Lung (tissue), 12 donors: Measurements from ENCODE around the gene ERVW-1. TPM values are rescaled to one million over a fixed set of nuclear protein-coding genes. Genes with fewer than 3 reads are reported as not detected.
"Not testable (repeated sequence)": the region's sequence is repeated elsewhere in the genome, so short reads cannot be mapped to it uniquely, and the experiment has no call there.

Experiments
- ATAC-seq: fragments of 200-7000 bp; cut with Tn5 transposase; one replicate; pipeline ENCODE4 v1.9.1; 2020; ENCODE audit warnings: moderate number of reproducible peaks; ENCODE audit not compliant: insufficient read depth, low FRiP score
- DNase-seq, 3 donors: peaks; one replicate each; pipeline ENCODE4 v3.0.0-alpha.2; 2013 to 2017
- H3K27ac ChIP-seq, 2 donors: one replicate each; pipeline ENCODE4 v1.5.1; 2013; ENCODE audit warnings: mild to moderate bottlenecking in 2 of 2, moderate library complexity in 2 of 2, control low read depth in 1 of 2, inconsistent platforms in 1 of 2, low read depth in 1 of 2, low read length in 1 of 2
- H3K27me3 ChIP-seq, 3 donors: one replicate each; pipeline ENCODE4 v1.5.1; 2013; ENCODE audit warnings: low read length in 2 of 3; ENCODE audit not compliant: control insufficient read depth in 3 of 3, insufficient read depth in 3 of 3
- H3K36me3 ChIP-seq, 4 donors: one replicate each; pipeline ENCODE4 v1.5.1; 2013; ENCODE audit warnings: low read length in 4 of 4, mild to moderate bottlenecking in 1 of 4, moderate library complexity in 1 of 4; ENCODE audit not compliant: control insufficient read depth in 4 of 4, insufficient read depth in 4 of 4
- H3K4me1 ChIP-seq, 5 donors: one replicate each; pipeline ENCODE4 v1.5.1; 2013; ENCODE audit warnings: low read length in 5 of 5, mild to moderate bottlenecking in 2 of 5, moderate library complexity in 1 of 5; ENCODE audit not compliant: control insufficient read depth in 5 of 5, insufficient read depth in 5 of 5
- H3K4me3 ChIP-seq: one replicate; pipeline ENCODE4 v1.5.1; 2013; ENCODE audit warnings: mild to moderate bottlenecking, control low read depth, moderate library complexity
- H3K9ac ChIP-seq, 2 donors: one replicate each; pipeline ENCODE4 v1.5.1; 2013; ENCODE audit warnings: low read length in 2 of 2, control low read depth in 1 of 2; ENCODE audit not compliant: insufficient read depth in 1 of 2
- H3K9me3 ChIP-seq, 4 donors: one replicate each; pipeline ENCODE4 v1.5.1; 2013; ENCODE audit warnings: low read length in 3 of 4, mild to moderate bottlenecking in 1 of 4, moderate library complexity in 1 of 4; ENCODE audit not compliant: control insufficient read depth in 4 of 4, insufficient read depth in 3 of 4
- CTCF ChIP-seq: IDR thresholded peaks from 2 replicates; pipeline ENCODE4 v1.5.1; 2012; ENCODE audit warnings: mild to moderate bottlenecking; ENCODE audit errors: control extremely low read depth, extremely low read depth
- WGBS, 2 donors: extraction: QIAGEN DNeasy Blood & Tissue Kit; methylation state at CpG; one replicate each; pipeline ENCODE4 v1.1.7; 2013; 5-methylcytosine and 5-hydroxymethylcytosine counted together
- polyA plus RNA-seq, 2 donors: library from polyadenylated mRNA; stranded (reverse); fragments of 200-250 nt; gene quantifications; one replicate each; pipeline ENCODE4 v1.2.1, GENCODE V29; 2013
- total RNA-seq, 2 donors: library from RNA; depleted of rRNA in 1 of 2; stranded (reverse); fragments of >200 nt in 1 of 2; gene quantifications; one replicate each; pipeline ENCODE4 v1.2.1, GENCODE V29; 2014 to 2021
- donor health status: control.
- donor health status: control.
- donor health status: Bipolar disorder and iron deficiency.
- donor health status: healthy.
- donor health status: DM: yes; HTN: yes; CAD: no.

The ERVW-1 gene
- total and polyA plus RNA-seq, 4 donors, result 0.04 to 0.25 TPM; not detected in 2

- Histone ChIP-seq H3K27me3 (no peaks in the 10 kb centered on the region), H3K27ac (no peak overlapping the region), H3K4me1 (peaks cover 0 to 2% (median 0%) of the 10 kb centered on the region in 5 donors), H3K9me3 (no peaks in the 10 kb centered on the region), H3K9ac (no peak overlapping the region), H3K36me3 (peaks cover 12 to 21% (median 15%) of the 10 kb centered on the region in 4 donors), H3K4me3 (no peak overlapping the region)
- DNase-seq (no peak), ATAC-seq (no peak)
- 97 to 98% methylated on average over 2 of the region's 2 CpGs for WGBS, 2 donors
- TF ChIP-seq CTCF, result no peak
Measured at GRCh38 chr7:92485267-92485892, 7.6 kb upstream of the ERVW-1 start.

- 95 to 96% methylated on average over 6 of the region's 6 CpGs for WGBS, 2 donors
- not testable (repeated sequence) for H3K27ac ChIP-seq, ATAC-seq, H3K9ac ChIP-seq, H3K9me3 ChIP-seq, H3K4me1 ChIP-seq, H3K4me3 ChIP-seq, DNase-seq, H3K27me3 ChIP-seq
- peaks cover 12 to 16% (median 14%) of the 10 kb centered on the region in 4 donors for H3K36me3 ChIP-seq
Measured at GRCh38 chr7:92484226-92484625, 6.5 kb upstream of the ERVW-1 start.

- peaks cover 12 to 16% (median 12%) of the 10 kb centered on the region in 4 donors for H3K36me3 ChIP-seq
- not testable (repeated sequence) for H3K4me3 ChIP-seq, H3K9ac ChIP-seq, DNase-seq, H3K4me1 ChIP-seq, H3K27me3 ChIP-seq, H3K9me3 ChIP-seq, H3K27ac ChIP-seq, ATAC-seq
- WGBS, 2 donors, result 80 to 83% methylated on average over 6 of the region's 6 CpGs
Measured at GRCh38 chr7:92483624-92484023, 5.9 kb upstream of the ERVW-1 start.

- DNase-seq, ATAC-seq: not testable (repeated sequence)
- WGBS, 2 donors, result 90 to 97% methylated on average over 4 of the region's 4 CpGs
Measured at GRCh38 chr7:92479146-92479545, 1.4 kb upstream of the ERVW-1 start.

GRCh38 chr7:92478711-92479110 is 965 bp upstream of the ERVW-1 start:
- ATAC-seq, result no peak
- no peak for TF ChIP-seq CTCF
- Histone ChIP-seq H3K36me3 (peaks cover 0 to 7% (median 2%) of the 10 kb centered on the region in 4 donors), H3K4me1 (no peaks in the 10 kb centered on the region), H3K27ac (no peak overlapping the region), H3K4me3 (no peak overlapping the region), H3K9me3 (no peaks in the 10 kb centered on the region), H3K9ac (no peak overlapping the region), H3K27me3 (no peaks in the 10 kb centered on the region)
- 90 to 98% methylated on average over 4 of the region's 4 CpGs for WGBS, 2 donors
- DNase-seq, result no peak

More at GRCh38 chr7:92479146-92479545, 1.4 kb upstream of the ERVW-1 start:
- not testable (repeated sequence) for H3K27me3 ChIP-seq, H3K27ac ChIP-seq, H3K4me3 ChIP-seq, H3K36me3 ChIP-seq, H3K4me1 ChIP-seq, H3K9ac ChIP-seq, H3K9me3 ChIP-seq
